GM21447 (cell line): Measurements from ENCODE around the gene SPATA31C2.
"Not testable (repeated sequence)": the region's sequence is repeated elsewhere in the genome, so short reads cannot be mapped to it uniquely, and the experiment has no call there.

Experiments
- ATAC-seq: cut with Tn5 transposase; IDR thresholded peaks from one replicate; pipeline ENCODE4 v1.9.1; 2021; ENCODE audit not compliant: unreplicated experiment

SPATA31C2 gene

GRCh38 chr9:88127700-88128300 is 10.5 kb downstream of the SPATA31C2 start:
- not testable (repeated sequence) for ATAC-seq

DNA sequence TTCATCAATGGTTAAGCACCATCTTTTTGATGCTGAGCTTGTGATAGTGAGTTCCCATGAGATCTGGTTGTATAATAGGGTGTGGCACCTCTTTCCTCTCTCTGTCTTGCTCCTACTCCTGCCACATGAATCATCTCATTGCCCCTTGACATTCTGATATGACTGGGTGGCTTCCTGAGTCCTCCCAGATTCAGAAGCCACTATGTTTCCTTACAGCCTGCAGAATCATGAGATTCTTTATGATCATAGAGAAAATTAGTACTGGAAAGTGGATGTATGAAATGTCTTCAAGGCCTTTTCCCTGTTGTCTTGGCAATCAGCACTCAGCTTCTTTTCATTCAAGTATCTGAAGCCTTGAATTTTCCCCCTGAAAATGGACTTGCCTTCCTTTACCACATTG is 14.9 kb downstream of the SPATA31C2 start:
- ATAC-seq: not testable (repeated sequence)

DNA sequence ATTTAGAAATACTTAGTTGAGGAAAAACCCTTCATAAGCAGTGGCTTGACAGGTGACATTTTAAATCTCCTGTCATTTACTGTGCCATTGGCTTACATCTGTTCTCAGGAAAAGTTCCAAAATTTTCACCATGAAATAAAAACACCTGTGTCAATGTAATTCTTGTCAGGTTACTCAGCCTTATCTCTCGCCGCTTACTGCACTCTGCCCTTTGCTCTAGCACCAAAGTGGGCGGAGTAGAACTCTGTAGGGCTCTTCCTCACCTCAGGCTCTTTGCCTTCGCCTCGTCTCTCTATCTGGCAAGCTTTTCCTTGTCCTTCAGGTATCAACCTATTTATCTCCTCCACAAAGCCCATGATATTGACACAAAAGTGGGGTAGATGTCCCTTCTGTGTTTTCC is 20.2 kb downstream of the SPATA31C2 start:
- not testable (repeated sequence) for ATAC-seq

GRCh38 chr9:88114968-88115612 is 23.2 kb downstream of the SPATA31C2 start:
- ATAC-seq: not testable (repeated sequence)

GRCh38 chr9:88114283-88114967 is 23.9 kb downstream of the SPATA31C2 start:
- ATAC-seq: not testable (repeated sequence)

- not testable (repeated sequence) for ATAC-seq
These were observed 24.8 kb downstream of the SPATA31C2 start for GRCh38 chr9:88113156-88114130.

GRCh38 chr9:88110026-88110425 is 28.2 kb downstream of the SPATA31C2 start:
- ATAC-seq: no peak

DNA sequence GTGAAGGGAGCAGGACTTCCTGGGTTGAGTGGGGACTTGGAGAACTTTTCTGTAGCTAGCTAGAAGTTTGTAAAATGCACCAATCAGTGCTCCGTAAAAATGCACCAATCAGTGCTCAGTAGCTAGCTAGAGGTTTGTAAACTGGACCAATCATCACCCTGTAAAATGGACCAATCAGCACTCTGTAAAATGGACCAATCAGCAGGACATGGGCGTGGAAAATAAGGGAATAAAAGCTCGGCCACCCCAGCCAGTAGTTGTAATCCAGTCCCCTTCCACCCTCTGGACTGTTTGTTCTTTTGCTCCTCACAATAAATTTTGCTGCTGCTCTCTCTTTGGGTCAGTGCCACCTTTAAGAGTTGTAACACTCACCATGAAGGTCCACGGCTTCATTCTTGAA is 29.5 kb downstream of the SPATA31C2 start:
- ATAC-seq: no peak

DNA sequence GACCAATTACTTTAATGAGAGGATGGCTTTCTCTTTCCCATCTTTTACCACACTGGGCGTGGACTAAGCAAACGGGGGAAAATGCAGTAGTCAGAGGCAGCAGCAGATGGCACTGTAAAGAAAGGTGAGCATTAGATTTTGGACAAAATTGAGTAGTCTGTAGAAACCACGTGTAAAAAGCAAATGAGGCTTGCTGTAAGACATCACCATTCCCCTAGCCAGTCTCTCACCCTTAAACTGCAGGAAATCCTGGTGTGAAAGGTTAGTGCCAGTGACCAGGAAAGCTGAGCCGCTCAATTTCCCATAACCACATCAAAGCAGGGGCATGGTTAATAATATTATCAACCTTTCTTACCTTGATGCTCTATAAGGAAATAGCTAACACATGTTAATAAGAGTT is 31.8 kb downstream of the SPATA31C2 start:
- no peak for ATAC-seq

DNA sequence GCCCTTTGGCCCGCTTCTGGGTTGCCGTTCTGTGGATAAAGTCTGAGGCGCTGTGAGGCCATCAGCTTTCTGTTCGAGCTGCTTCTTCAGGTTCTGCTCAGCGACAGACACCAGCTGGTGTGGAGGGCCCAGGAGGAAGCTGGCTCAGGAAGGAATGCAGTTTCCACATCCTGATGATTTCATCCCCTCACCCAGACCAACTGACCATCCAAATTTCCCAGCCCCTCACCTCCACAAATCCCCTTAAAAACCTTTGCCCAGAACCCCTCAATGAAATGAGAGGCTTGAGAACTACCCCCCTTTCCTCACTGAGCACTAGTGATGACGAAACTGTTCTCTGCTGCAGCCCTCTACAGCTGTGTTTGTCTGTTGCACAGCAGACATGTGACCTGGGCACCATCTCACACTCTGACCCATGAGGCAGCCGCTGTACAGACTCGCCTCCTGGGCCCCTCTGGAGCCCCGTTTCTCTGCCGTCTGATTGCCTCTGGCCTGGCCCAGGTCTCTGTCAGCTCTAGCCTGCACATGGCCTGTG is 45.4 kb downstream of the SPATA31C2 start:
- no peak for ATAC-seq

DNA sequence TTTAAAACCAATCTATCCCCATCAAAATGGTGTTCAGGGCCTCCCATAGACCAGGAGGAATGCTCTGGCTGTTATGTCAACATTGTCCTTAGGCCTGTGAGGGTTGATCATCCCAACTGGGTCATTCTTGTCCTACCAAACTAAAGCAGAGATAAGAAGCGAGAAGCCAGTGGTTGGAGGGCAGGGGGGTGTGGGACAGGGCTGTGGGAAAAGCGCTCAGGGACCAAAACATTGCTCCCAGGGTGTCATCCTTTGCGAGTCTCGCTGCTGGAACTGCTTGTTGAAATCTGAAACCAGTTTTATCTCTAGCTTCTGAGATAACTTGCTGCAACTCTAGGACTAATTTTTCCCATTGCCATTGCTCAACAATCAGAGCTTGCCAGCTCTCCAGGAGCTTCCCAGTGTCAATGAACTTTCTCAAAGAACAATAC is 48.1 kb downstream of the SPATA31C2 start:
- ATAC-seq: no peak

DNA sequence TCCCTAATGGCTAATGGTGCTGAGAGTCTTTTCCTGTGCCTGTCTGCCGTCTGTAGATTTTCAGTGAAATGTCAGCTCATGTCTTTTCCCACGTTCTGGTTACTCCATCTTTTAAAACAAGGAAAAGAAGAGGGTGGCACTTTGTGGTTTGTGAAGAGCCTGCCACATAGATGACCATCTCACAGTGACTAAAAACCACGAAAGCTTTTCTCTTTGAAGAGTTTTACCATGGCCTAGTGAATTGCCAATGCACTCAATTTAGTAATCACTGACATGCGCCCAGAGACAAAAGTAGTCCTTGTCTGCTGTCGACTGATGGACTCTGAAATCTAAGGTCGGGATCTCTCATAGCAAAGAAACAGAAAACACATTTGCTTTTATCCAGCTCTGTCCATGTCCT is 50.4 kb downstream of the SPATA31C2 start:
- no peak for ATAC-seq

GRCh38 chr9:88085476-88085875 is 52.8 kb downstream of the SPATA31C2 start:
- no peak for ATAC-seq

GRCh38 chr9:88084357-88085183 is 53.7 kb downstream of the SPATA31C2 start:
- ATAC-seq: no peak
